GM12878 (cell line): ENCODE measurements around the gene TRAPPC11. TPM values are rescaled to one million over a fixed set of nuclear protein-coding genes. Genes with fewer than 3 reads are reported as not detected.

Experiments used
- ATAC-seq: fragments of 200-7000 bp; cut with Tn5 transposase; 3 replicates; pipeline ENCODE4 v1.9.1; 2020; ENCODE audit warnings: mild to moderate bottlenecking, moderate library complexity
- BruUV-seq: library from RNA; stranded (reverse); fragments of 400-500 nt; replicated peaks from 2 replicates; lab custom pipeline; 2021; lab: Mats Ljungman, UMichigan
- CTCF ChIA-PET: fragments of 300-600 bp; sonication (Branson Sonifier 250); formaldehyde crosslinking; extraction: SDS; loops from one replicate; lab custom pipeline; 2021; ENCODE audit warnings: inconsistent platforms; lab: Yijun Ruan, JAX
- POLR2A ChIA-PET: fragments of 350-600 bp; formaldehyde crosslinking; extraction: SDS; loops from one replicate; lab custom pipeline; 2021; ENCODE audit warnings: inconsistent platforms; lab: Charles Lee
- RAD21 ChIA-PET: fragments of 300-600 bp; sonication (Branson Sonifier 250); formaldehyde crosslinking; loops from one replicate; lab custom pipeline; 2023; ENCODE audit warnings: antibody characterized with exemption; ENCODE audit not compliant: unreplicated experiment; lab: Charles Lee
- SMC1A ChIA-PET: fragments of 300-600 bp; sonication (Branson Sonifier 250); formaldehyde crosslinking; loops from one replicate; lab custom pipeline; 2023; ENCODE audit not compliant: unreplicated experiment, uncharacterized antibody; lab: Charles Lee
- DNase-seq: peaks from one replicate; pipeline ENCODE4 v3.0.0-alpha.2; 2011; ENCODE audit warnings: low read depth, low spot score
- FAIRE-seq: peaks from 3 replicates; lab custom pipeline; 2011; peaks lifted over from hg19 to GRCh38; lab: Jason Lieb, UNC
- H2AFZ ChIP-seq: 2 replicates; pipeline ENCODE4 v1.6.0; 2011; ENCODE audit warnings: low read depth, low read length, control low read depth; ENCODE audit not compliant: control insufficient read depth
- H3K27ac ChIP-seq: 2 replicates; pipeline ENCODE4 v1.5.1; 2011; ENCODE audit warnings: control low read depth; ENCODE audit not compliant: control insufficient read depth, insufficient read depth
- H3K27me3 ChIP-seq, 2 experiments: replicated peaks in 1 of 2; 2 replicates each; pipeline versions ENCODE4 v1.6.0 to v1.6.1; 2011; ENCODE audit warnings: low read length in 1 of 2; ENCODE audit not compliant: control insufficient read depth in 2 of 2, insufficient read depth in 2 of 2
- H3K36me3 ChIP-seq, 2 experiments: 2 replicates each; pipeline ENCODE4 v1.5.1; 2011; ENCODE audit warnings: low read length in 1 of 2; ENCODE audit not compliant: control insufficient read depth in 2 of 2, insufficient read depth in 2 of 2
- H3K4me1 ChIP-seq: 2 replicates; pipeline ENCODE4 v1.6.1; 2011; ENCODE audit warnings: mild to moderate bottlenecking, low read length, moderate library complexity, mixed read lengths; ENCODE audit not compliant: control insufficient read depth, insufficient read depth
- H3K4me2 ChIP-seq: 2 replicates; pipeline ENCODE4 v1.6.0; 2011; ENCODE audit warnings: control low read depth; ENCODE audit not compliant: control insufficient read depth, insufficient read depth
- H3K4me3 ChIP-seq: fragments of 200-600 bp; sonication (generic); 2 replicates; pipeline ENCODE4 v1.5.1; 2016
- H3K79me2 ChIP-seq: 2 replicates; pipeline ENCODE4 v1.6.0; 2011; ENCODE audit warnings: low read length; ENCODE audit not compliant: control insufficient read depth, insufficient read depth
- H3K9ac ChIP-seq: 2 replicates; pipeline ENCODE4 v1.8.0; 2011; ENCODE audit warnings: low read length, control low read depth, mixed read lengths; ENCODE audit not compliant: control insufficient read depth, insufficient read depth
- H3K9me3 ChIP-seq: replicated peaks from 3 replicates; pipeline ENCODE4 v1.5.1; 2011; ENCODE audit warnings: mild to moderate bottlenecking, low read length; ENCODE audit not compliant: control insufficient read depth, insufficient read depth
- H4K20me1 ChIP-seq: 2 replicates; pipeline ENCODE4 v1.6.0; 2011; ENCODE audit not compliant: control insufficient read depth, insufficient read depth
- CTCF ChIP-seq, 3 experiments: IDR thresholded peaks in 2 of 3; conservative IDR thresholded peaks in 1 of 3; 2 replicates each; pipeline ENCODE4 v1.5.1; 2011; ENCODE audit warnings: low read depth in 3 of 3, low read length in 3 of 3, mild to moderate bottlenecking in 3 of 3, control low read depth in 2 of 3, moderate library complexity in 2 of 3, inconsistent platforms in 1 of 3, mixed read lengths in 1 of 3; ENCODE audit not compliant: control insufficient read depth in 2 of 3, insufficient read depth in 1 of 3; ENCODE audit errors: extremely low read depth in 1 of 3
- EP300 ChIP-seq, 2 experiments: fragments of 150-350 bp in 1 of 2; IDR thresholded peaks; 2 replicates each; pipeline ENCODE4 v1.6.1; 2011 to 2012; ENCODE audit warnings: low read depth in 2 of 2, low read length in 2 of 2, borderline replicate concordance in 1 of 2, improper control_type of control experiment in 1 of 2, inconsistent platforms in 1 of 2; ENCODE audit not compliant: control insufficient read depth in 1 of 2
- ETV6 ChIP-seq, 2 experiments: fragments of 450-650 bp in 1 of 2; IDR thresholded peaks in 1 of 2; conservative IDR thresholded peaks in 1 of 2; 2 replicates each; pipeline ENCODE4 v1.6.1; 2014; ENCODE audit warnings: antibody characterized with exemption in 1 of 2, borderline replicate concordance in 1 of 2, low read depth in 1 of 2, mild to moderate bottlenecking in 1 of 2, moderate library complexity in 1 of 2
- GABPA ChIP-seq: IDR thresholded peaks from 2 replicates; pipeline ENCODE4 v1.6.1; 2014; ENCODE audit warnings: antibody characterized with exemption, low read depth, mild to moderate bottlenecking, inconsistent platforms
- HDAC6 ChIP-seq: fragments of 200-600 bp; sonication (generic); IDR thresholded peaks from one replicate; pipeline ENCODE4 v1.8.0; 2017; ENCODE audit warnings: antibody characterized with exemption; ENCODE audit not compliant: unreplicated experiment
- IKZF2 ChIP-seq, 2 experiments: fragments of 450-650 bp; IDR thresholded peaks; 2 replicates each; pipeline ENCODE4 v1.6.1; 2017; ENCODE audit warnings: mild to moderate bottlenecking in 2 of 2, moderate library complexity in 2 of 2
- IRF3 ChIP-seq: fragments of 450-650 bp; IDR thresholded peaks from 2 replicates; pipeline ENCODE4 v1.6.1; 2014; ENCODE audit warnings: mild to moderate bottlenecking
- IRF5 ChIP-seq: fragments of 450-650 bp; IDR thresholded peaks from 2 replicates; pipeline ENCODE4 v1.6.1; 2017; ENCODE audit warnings: borderline replicate concordance
- KDM1A ChIP-seq: fragments of 200-600 bp; sonication (generic); IDR thresholded peaks from 2 replicates; pipeline ENCODE4 v1.6.1; 2016; ENCODE audit warnings: borderline replicate concordance
- NFXL1 ChIP-seq: fragments of 450-650 bp; IDR thresholded peaks from 2 replicates; pipeline ENCODE4 v1.6.1; 2017; ENCODE audit warnings: antibody characterized with exemption, mild to moderate bottlenecking, borderline replicate concordance
- PBX3 ChIP-seq: IDR thresholded peaks from 2 replicates; pipeline ENCODE4 v1.6.1; 2011; ENCODE audit warnings: mild to moderate bottlenecking, low read depth, low read length, moderate library complexity; ENCODE audit not compliant: insufficient replicate concordance
- PML ChIP-seq: IDR thresholded peaks from 2 replicates; pipeline ENCODE4 v1.6.1; 2012; ENCODE audit warnings: low read length, inconsistent platforms
- RFX5 ChIP-seq: IDR thresholded peaks from 2 replicates; pipeline ENCODE4 v1.6.1; 2011; ENCODE audit warnings: low read depth, low read length, improper control_type of control experiment
- SMC3 ChIP-seq: IDR thresholded peaks from 2 replicates; pipeline ENCODE4 v1.6.1; 2011; ENCODE audit warnings: low read length, improper control_type of control experiment, borderline replicate concordance
- ZBTB33 ChIP-seq: fragments of 450-650 bp; IDR thresholded peaks from 2 replicates; pipeline ENCODE4 v1.6.1; 2017; ENCODE audit warnings: mild to moderate bottlenecking
- ZNF274 ChIP-seq: IDR thresholded peaks from one replicate; pipeline ENCODE4 v1.8.0; 2011; ENCODE audit not compliant: insufficient read length, insufficient read depth
- WGBS: methylation state at CpG from one replicate; pipeline ENCODE4 v1.1.6; 2016; ENCODE audit warnings: low lambda C conversion rate; ENCODE audit not compliant: insufficient replicate concordance, insufficient coverage; ENCODE audit errors: missing lambda C conversion rate; 5-methylcytosine and 5-hydroxymethylcytosine counted together
- in situ Hi-C: fragments of 300-500 bp; cut with MboI; formaldehyde crosslinking; loops from 9 replicates; pipeline ENCODE4 v1.14.3; 2018; ENCODE audit warnings: mixed read lengths
- intact Hi-C: fragments of 100-400 bp; cut with micrococcal nuclease; formaldehyde crosslinking; loops from one replicate; pipeline ENCODE4 v1.14.2; 2022; ENCODE audit not compliant: unreplicated experiment
- polyA plus RNA-seq, 11 experiments: library from polyadenylated mRNA; depleted of rRNA in 4 of 11; unstranded in 6 of 11; stranded (reverse) in 5 of 11; fragments of >200 nt; fragmentation: Nextera tagmentation in 4 of 11; fragmentation: Illumina TruSeq in 1 of 11; extraction: Ambion mirVana in 4 of 11; extraction: Trizol in 1 of 11; gene quantifications; 1 replicate in 1 of 11; 2 replicates in 10 of 11; pipeline versions ENCODE4 v1.2.1 to v1.2.3, GENCODE V29; 2011 to 2016; ENCODE audit warnings: inconsistent platforms in 2 of 11, missing spikeins in 2 of 11, low read depth in 1 of 11
- total RNA-seq, 4 experiments: library from RNA; depleted of rRNA in 3 of 4; stranded (reverse); fragments of >200 nt in 3 of 4; fragmentation: Illumina TruSeq in 1 of 4; extraction: Trizol in 1 of 4; gene quantifications; 2 replicates each; pipeline versions ENCODE4 v1.2.1 to v1.2.3, GENCODE V29; 2013 to 2021

TRAPPC11 gene
- total and polyA plus RNA-seq, 10 of the 15 experiments (the other 5 are each of a cell fraction or from before 2014, with no cell fraction given) = 7.3 to 40.5 (median 22.3) TPM

GRCh38 chr4:183627979-183628588 lies 31.0 kb upstream of the TRAPPC11 start:
- Histone ChIP-seq H3K9ac (no peak overlapping the region), H4K20me1 (no peaks in the 10 kb centered on the region), H3K27me3 (no peaks in the 10 kb centered on the region; a peak in 1 of 4 replicates), H3K4me2 (no peak overlapping the region), H3K79me2 (no peaks in the 10 kb centered on the region), H3K36me3 (no peaks in the 10 kb centered on the region), H3K9me3 (no peaks in the 10 kb centered on the region), H2AFZ (no peak overlapping the region), H3K4me3 (no peak overlapping the region), H3K4me1 (no peaks in the 10 kb centered on the region), H3K27ac (no peak overlapping the region)
- intact Hi-C loops = loop anchor here (10.0 kb wide), 2 partner anchors 467 to 537 kb away; no protein-coding TSS in a partner anchor
- CTCF ChIA-PET = no interaction called here
- POLR2A ChIA-PET = interaction anchor here (0.5 kb wide), 1 partner anchor 18 kb away, joined by 7 read pairs; no protein-coding TSS in a partner anchor
- no peak for ATAC-seq
- RAD21 ChIA-PET = no interaction called here
- no peak for DNase-seq
- FAIRE-seq = no peak
- SMC1A ChIA-PET = no interaction called here
- BruUV-seq = no TSS peak
- in situ Hi-C loops = no loop called here
- 46% methylated on average over 12 of the region's 12 CpGs for WGBS
- TF ChIP-seq IKZF2 (IDR thresholded peaks at IDR 0.05) = no peak
- TF ChIP-seq CTCF (IDR thresholded peaks at IDR 0.05 in 2 of 3, conservative IDR thresholded peaks at IDR 0.05 in 1 of 3; ENCODE audit: control insufficient read depth in 2 of 3, extremely low read depth in 1 of 3, insufficient read depth in 1 of 3, low read depth in 3 of 3, low read length in 3 of 3) = no peak
- TF ChIP-seq RFX5 = no peak
- TF ChIP-seq HDAC6 = no peak
- no peak for TF ChIP-seq ETV6 (conservative IDR thresholded peaks at IDR 0.05 in 1 of 2, IDR thresholded peaks at IDR 0.05 in 1 of 2; ENCODE audit: borderline replicate concordance in 1 of 2, low read depth in 1 of 2)
- TF ChIP-seq ZNF274 = no peak
- TF ChIP-seq IRF3 = no peak
- TF ChIP-seq EP300 (IDR thresholded peaks at IDR 0.05; ENCODE audit: borderline replicate concordance in 1 of 2, control insufficient read depth in 1 of 2, low read depth in 2 of 2, low read length in 2 of 2) = no peak
- TF ChIP-seq SMC3 = no peak
- TF ChIP-seq IRF5 = no peak
- no peak for TF ChIP-seq KDM1A
- TF ChIP-seq GABPA = no peak
- no peak for TF ChIP-seq ZBTB33
- TF ChIP-seq PBX3 = no peak
- TF ChIP-seq PML = no peak
- no peak for TF ChIP-seq NFXL1
